GM18505 (cell line): ENCODE data around the gene PPP1R1B.

Experiments used
- ATAC-seq: cut with Tn5 transposase; IDR thresholded peaks from one replicate; pipeline ENCODE4 v1.9.1; 2021; ENCODE audit not compliant: unreplicated experiment
- POLR2A ChIP-seq: IDR thresholded peaks from 4 replicates; pipeline ENCODE4 v1.6.1; 2011; ENCODE audit warnings: borderline replicate concordance; ENCODE audit not compliant: insufficient read depth, insufficient read length; ENCODE audit errors: extremely low read depth

The PPP1R1B gene

DNA sequence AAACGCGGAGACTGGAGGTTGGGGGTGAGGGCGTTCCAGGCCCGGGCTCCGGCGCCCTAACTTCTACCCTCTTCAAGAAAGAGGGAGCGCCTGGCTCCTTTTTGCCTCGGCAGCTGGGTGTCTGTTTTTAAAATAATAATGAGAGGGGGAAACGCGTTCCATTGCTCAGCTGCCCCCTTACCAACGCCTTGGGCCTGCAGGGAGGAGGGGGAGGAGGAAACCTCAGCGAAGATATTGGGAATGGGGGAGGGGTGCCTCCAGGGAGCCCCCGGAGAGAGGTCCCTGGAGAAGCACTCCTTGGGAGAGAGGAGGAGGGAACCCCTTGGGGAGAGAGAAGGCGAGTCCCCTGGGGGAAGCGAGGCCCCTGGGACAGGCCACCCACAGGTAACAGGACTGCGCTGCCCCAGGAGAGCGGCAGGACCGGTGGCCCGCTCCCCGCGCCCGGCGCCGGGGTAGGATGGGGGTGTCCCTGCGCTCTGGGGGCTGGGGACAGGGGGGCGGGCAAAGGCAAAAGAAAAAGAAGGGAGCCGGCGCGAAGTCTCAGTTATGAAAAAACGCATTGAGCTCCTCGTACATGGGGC lies 21.8 kb upstream of the PPP1R1B start:
- ATAC-seq = no peak

GRCh38 chr17:39605492-39606433 lies 21.0 kb upstream of the PPP1R1B start:
- no peak for TF ChIP-seq POLR2A
- ATAC-seq = no peak

More for the DNA sequence above, 21.8 kb upstream of the PPP1R1B start:
- no peak for TF ChIP-seq POLR2A

- no peak for TF ChIP-seq POLR2A
- no peak for ATAC-seq
These were observed 20.2 kb upstream of the PPP1R1B start for GRCh38 chr17:39606434-39607056.

DNA sequence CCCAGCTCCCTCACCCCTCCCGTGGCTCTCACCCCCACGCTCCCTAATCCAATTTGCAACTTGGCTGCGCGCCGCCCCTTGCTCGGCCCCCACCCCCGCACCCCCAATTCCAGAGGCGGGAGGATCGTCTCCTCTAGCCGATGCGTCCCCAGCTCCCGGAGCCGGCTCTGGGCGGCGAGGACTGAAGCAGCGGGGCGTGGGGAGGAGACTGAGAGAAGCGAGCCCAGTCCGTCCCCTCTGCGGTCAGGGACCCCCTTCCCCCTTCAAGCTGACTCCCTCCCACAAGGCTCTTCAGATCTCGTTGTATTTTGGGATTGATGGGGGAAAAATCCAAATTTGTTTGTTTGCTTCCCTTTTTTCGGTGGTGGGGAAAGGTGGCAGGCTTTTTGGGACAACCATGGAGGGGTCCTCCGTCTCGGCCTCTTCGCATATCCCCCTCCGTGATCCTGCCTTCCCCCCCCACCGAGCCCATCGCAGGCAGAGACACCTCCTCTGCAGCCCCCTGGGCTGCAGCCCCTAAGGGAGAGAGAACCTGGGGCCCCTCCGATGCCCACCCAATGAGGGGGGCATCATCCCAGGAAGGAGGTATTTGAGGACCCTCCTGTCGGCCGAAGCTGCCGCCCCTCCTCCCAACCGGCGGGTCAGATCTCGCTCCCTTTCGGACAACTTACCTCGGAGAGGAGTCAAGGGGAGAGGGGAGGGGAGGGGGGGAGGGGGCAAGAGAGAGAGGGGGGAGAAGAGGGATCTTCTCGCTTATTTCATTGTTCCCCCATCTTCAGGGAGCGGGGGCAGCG lies 19.5 kb upstream of the PPP1R1B start:
- ATAC-seq = no peak
- TF ChIP-seq POLR2A = no peak

DNA sequence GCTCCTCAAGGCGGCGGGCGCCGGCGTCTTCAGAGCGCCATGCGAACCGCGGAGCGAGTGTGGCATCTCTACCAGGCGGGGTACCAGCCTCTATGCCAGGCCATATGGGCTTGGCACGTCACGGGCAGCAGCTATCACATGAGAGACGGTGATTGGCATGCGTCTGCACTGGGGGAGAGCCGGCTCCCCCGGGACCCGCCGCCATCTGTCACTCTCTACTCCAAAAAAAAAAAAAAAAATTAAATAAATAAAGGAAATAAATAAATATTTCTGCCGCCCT lies 19.0 kb upstream of the PPP1R1B start, which contains the start of gene NEUROD2:
Gene NEUROD2, minus strand, starts transcription at position 70 of the 280 bp plus-strand sequence. CDS start 1,321 bp downstream, outside the sequence.
- ATAC-seq = no peak
- TF ChIP-seq POLR2A = no peak

DNA sequence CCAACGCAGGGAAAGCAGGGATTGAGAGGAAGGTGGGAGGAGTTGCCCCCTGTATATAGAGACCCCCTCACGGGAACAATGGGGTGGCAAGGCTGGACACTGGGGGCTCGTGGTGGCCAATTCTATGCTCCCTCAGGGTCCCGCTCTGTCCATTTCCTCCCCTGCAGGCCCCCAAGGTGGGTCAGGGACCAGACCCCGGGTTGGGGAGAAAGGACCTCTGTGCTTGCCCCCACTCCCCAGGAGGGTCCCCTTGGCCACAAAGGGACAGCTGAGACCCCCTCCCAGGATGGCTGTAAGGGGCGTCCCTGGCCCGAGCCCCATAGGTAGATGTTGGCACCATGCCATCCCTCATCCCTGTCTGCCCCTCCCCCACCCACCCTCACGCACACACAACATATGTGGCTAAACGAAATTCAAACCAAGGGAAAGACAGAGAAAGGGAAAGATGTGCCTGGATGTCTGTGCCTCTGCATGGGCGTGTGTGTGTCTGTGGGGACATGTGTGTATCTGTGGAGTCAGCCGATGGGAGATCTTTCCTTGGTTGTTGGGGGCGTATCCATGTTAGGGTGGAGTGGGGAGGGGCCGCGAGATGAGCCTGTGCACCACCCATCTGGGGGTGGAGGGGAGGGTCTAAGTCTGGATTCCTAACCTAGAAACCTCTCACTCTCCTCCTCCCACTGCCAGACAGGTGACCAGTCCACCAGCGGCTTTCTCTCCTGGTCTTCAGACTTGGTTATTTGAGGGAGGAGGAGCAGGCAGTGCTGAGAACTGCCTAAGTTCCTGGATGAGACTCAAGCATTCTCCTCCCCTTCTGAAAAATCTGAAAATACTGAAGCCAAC lies 18.4 kb upstream of the PPP1R1B start:
- ATAC-seq = no peak
- TF ChIP-seq POLR2A = no peak

DNA sequence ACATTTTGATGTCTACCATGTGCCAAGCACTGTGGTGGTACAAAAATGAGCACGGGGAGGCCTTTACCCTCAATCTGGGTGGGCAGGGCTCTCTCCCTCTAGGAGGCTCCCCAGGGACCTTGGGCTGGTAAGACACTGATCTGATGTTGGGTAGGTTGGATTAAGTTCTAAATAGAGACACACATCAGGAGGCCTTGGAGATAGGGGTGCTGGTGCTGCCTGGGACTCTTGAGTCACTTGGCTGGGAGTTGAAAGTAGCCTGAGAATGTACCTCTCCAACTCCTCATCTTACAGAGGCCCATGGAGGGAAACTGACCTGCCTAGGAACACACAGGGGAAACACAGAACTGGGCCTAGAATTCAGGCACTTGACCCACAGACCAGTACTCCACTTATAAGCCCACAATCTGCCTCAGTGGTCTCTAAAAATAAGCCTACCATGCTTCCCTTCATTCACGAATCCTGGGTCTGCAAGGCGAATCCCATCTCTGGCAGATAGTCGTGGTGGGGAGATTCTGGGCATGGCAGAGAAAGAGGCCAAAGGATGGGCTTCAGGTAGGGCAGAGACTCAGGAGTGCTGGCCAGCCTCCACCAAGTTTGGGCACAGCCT lies 17.2 kb upstream of the PPP1R1B start:
- no peak for TF ChIP-seq POLR2A
- ATAC-seq = no peak

- no peak for TF ChIP-seq POLR2A
- no peak for ATAC-seq
These were observed 15.2 kb upstream of the PPP1R1B start for GRCh38 chr17:39611401-39612112.

DNA sequence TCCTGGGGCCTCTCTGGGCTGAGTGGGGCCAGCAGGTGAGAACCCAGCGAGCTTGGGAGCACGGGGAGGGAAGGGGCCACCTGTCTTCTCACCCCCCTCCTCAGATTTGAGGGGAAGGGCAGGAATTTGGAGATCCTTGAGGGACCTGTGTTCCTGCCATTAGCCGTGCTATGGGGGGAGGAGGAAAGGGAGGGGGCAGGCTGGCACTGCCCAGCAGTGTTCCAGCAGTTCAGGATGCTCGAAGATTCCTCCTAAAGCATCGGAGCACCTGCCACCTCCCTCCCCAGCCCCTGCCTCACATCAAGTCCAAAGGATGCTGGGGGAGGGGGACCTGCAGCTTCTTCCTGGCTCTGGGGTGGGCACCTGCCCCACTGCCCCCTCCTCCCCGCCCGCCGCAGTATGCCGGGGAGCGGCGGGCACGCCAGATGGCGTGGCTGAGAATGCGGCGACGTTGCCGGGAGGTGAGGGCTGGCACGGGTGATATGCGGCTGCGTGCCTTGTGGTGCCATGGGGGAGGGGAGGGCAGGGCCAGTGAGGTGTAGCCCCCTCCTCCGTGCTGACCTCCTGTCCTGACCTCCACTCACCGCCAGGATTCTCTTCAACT lies 14.4 kb upstream of the PPP1R1B start:
- ATAC-seq = no peak
- TF ChIP-seq POLR2A = no peak

DNA sequence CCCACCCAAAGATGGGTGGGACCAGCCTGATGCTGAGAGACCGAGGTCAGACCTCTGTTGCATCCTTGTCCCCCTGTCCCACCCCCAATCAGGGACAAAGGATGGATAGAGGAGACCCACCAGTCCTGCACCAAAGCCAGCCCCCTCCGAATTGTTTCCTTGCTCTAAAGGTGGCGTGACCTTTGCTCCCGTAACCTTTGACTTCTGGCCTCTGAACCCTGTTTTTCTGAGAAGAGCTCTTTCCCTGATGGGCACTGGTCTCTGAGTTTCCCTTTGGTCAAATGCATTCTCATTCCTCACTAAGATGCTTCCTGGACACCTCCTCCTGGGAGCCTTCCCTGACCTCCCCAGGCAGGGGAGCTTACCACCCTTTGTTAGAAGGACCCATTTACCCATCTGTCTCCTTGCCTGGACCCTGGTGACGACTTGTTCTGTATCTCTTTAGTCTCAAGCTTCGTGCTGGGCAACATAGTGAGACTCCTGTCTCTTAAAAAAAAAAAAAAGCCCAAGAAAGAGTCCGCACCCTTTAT lies 13.8 kb upstream of the PPP1R1B start:
- no peak for ATAC-seq
- TF ChIP-seq POLR2A = no peak
